GM21367 (cell line): Measurements from ENCODE around the gene FRRS1.
"Not testable (repeated sequence)": the region's sequence is repeated elsewhere in the genome, so short reads cannot be mapped to it uniquely, and the experiment has no call there.

Experiments used
- ATAC-seq: cut with Tn5 transposase; IDR thresholded peaks from one replicate; pipeline ENCODE4 v1.9.1; 2021; ENCODE audit not compliant: unreplicated experiment

Gene FRRS1, protein sequence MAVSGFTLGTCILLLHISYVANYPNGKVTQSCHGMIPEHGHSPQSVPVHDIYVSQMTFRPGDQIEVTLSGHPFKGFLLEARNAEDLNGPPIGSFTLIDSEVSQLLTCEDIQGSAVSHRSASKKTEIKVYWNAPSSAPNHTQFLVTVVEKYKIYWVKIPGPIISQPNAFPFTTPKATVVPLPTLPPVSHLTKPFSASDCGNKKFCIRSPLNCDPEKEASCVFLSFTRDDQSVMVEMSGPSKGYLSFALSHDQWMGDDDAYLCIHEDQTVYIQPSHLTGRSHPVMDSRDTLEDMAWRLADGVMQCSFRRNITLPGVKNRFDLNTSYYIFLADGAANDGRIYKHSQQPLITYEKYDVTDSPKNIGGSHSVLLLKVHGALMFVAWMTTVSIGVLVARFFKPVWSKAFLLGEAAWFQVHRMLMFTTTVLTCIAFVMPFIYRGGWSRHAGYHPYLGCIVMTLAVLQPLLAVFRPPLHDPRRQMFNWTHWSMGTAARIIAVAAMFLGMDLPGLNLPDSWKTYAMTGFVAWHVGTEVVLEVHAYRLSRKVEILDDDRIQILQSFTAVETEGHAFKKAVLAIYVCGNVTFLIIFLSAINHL

DNA sequence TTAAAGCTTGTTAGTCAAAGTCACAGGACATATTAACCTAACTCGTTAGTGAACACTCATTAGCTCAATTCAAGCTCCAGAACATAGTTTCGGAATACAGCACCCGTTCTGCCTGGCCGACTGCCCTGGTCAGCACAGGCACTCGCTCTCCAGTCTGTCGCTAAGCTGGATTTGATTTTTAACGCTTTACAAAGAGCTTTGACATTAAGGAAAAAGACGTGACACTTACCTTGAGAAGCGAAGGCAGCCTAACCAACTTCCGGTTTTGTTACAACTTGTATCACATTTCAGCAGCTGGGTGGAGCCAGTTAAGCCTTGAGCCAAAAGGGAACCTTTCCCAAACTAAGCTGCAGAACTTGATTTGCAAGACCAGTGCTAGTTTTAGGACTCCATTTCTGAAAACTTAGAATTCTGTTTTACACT is at the start of gene FRRS1:
FRRS1 (minus strand) TSS at position 258 of the 423 bp plus-strand sequence. CDS start 17,867 bp downstream, outside the sequence.
- ATAC-seq: peak; percentile 93

DNA sequence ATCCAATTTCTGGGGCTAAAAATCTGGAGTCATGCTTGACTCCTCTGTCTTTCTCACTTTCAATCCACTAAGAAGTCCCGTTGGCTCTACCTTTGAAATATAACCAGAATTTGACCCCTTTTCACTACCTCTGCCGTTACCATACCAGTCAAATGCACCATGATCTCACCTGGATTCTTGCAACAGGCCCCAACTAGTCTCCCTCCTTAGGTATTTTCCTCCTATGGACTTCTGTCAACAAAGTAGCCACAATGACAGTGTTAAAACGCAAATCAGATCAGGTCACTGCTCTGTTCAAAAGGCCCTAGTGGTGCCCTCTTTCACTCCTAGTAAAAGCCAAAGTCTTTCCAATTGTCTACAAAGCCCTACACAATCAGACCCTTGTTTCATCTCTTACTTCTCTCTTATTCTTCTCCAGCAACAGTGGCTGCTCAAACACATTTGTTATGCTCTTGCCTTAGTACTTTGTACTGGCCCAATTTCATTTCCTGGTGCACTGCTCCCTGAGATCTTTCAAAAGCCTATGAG is 48.0 kb upstream of the FRRS1 start:
- ATAC-seq: no peak

DNA sequence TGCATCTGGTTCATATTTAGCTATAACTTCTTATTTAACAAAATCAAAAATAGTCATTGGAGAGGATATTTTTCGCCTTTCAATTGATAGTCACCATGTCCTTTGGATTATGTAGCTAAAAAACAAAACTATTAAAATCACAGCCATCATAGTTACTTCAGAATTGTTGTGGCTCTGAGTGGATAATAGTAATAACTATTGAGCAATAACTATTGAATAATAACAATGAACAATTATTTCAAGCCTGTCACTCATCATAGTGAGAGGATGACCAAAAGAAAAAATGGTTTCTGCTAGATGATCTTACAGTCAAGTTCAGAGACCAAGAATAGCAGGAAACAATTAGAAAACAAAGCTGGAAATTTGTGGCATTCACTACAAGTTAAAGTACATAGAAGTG is 45.3 kb upstream of the FRRS1 start:
- ATAC-seq: no peak

DNA sequence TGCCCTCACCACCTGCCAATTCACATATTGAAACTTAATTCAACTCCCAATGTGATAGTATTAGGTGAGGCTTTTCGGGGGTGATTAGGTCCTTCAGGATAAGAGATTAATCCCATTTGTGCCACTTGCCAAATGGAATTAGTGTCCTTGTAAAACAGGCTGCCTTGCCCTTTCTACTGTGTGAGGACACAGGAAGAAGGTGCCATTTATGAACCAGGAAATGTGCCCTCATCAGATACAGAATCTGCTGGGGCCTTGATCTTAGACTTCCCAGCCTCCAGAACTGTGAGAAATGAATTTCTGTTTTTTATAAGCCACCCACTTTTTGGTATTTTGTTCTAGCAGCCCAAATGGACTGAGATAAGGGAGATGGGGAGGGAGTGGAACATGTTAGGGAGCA is 44.6 kb upstream of the FRRS1 start:
- no peak for ATAC-seq

DNA sequence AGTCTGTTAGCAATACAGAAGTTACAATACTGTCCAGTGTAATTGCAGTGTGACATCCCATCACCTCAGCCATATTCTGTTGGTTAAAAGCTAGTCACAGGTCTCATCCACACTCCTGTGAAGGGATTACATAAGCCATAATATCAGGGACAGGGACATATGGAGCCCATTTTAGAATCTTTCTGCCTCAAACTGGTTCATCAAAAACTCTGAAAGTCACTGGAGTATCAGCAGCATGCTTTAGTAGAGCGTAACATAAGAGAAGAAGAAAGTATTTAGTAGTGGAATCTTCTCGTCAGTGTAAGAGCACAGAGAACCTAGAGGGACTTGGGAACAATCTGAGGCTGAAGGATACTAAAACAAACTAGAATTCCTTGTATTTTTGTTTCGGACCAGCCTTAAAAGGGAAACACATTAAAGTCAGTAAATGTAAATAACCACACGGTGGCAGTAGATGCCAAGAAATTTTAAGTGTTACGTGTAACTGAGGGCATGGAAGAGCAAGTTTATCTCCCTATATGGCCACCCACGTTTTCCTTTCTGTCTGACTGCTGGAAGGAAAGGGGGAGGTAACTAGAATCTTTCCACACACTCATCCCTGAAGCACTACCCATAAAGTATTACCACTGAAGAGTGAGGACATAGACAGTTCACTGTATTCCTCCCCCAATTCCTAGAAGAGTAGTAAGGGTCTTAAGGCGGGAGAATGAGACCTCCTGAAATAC is 42.1 kb upstream of the FRRS1 start:
- ATAC-seq: peak; percentile 87

DNA sequence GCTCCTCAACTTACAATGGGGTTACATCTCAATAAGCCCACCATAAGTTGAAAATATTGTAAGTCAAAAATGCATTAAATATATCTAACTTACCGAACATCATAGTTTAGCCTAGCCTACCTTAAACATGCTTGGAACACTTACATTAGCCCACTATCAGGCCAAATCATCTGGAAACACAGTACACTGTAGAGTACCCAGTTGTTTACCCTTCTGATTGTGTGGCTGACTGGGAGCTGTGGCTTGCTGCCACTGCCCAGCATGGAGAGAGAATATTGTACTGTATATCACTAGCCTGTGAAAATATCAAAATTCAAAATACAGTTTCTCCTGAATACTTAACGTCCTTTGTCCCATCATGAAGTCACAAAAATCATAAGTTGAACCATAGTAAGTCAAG is 40.4 kb upstream of the FRRS1 start:
- ATAC-seq: no peak

DNA sequence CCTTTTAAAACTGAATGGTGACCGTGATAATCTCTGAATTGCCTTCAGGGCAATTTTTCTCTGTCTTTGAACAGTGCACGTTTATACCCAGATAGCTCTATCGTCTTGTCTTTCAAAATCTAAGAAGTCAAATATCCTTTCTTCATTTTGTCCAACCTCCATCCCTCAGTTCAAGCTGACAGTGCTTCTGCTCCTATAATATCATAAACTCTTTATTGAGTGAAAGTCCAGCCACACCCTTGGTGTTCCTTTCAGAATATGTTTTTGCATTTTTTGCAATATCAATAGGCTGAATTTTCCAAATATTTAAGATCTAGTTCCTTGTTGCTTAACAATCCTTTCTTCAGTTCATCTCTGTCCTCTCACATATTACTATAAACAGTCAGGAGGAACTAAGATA is 35.1 kb upstream of the FRRS1 start:
- no peak for ATAC-seq

DNA sequence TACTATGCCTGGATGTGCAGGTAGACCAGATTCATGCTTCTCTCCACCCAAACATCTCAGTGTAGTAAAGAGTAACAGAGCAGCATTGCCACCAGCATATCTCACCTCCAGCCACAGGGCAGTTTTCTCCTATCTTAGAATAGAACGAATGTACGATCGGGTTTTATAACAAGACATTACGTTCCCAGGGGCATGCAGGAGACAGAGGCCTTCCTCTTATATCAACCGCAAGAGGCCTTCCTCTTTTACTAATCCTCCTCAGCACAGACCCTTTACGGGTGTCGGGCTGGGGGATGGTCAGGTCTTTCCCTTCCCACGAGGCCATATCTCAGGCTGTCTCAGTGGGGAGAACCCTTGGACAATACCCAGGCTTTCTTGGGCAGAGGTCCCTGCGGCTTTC is 27.4 kb upstream of the FRRS1 start:
- ATAC-seq: not testable (repeated sequence)

DNA sequence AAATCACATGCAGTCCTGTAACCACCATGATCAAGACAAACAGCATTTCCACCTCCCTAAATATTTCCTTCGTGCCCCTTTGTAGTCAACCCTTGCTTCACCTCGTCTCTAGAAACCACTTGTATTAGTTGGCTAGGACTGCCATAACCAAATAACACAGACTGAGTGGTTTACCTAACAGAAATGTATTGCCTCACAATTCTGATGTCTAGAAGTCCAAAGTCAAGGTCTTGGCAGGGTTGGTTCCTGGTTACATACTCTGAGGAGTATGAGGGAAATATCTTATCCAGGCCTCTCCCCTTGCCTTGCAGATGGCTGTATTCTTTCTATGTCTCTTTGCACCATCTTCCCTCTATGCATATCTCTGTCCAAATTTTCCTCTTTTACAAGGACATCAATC is 23.3 kb upstream of the FRRS1 start:
- no peak for ATAC-seq

DNA sequence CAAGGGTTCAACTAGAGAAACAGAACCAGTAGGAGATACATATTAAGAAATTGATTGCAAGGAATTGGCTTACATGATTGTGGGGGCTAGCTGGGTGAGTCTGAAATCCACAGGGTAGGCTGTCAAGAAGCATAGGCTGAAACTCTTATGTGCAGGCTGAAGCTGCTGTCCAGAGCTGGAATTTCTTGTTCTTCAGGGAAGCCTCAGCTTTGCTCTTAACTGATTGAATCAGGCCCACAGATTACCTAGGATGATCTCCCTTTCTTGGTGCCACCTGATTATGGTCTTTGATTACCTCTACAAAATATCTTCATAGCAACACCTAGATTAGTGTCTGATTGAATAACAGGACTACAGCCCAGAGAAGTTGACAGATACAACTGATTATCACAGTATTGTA is 22.5 kb upstream of the FRRS1 start:
- no peak for ATAC-seq

DNA sequence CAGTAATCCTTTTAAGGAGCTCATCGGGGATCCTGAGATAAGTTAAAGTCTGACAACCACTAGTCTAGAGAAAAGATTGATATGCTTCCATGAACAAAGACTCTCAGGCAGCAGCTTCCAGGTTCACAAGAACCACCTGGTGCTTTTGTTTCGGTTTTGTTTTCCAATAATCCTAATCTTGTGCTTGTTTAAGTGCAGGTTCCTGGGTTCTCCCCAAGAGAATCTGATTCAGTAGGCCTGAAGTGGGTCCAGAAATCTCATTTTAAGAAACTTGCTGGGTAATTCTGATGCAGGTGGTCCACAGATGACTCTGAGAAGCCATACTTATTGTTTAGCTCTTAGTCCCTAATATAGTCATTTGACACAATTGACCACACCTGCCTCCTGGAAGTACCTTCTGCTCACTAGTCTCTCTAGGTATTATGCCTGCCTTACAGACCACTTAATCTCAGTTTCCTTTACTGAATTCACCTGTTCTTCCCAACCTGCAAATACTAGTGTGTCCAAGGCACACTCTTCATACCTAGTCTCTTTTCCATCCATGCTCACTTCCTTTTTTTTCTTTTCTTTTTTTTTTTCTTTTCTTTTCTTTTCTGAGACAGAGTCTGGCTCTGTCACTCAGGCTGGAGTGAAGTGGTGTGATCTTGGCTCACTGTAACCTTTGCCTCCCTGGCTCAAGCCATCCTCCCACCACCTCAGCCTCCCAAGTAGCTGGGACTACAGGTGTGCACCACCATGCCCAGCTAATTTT is 20.5 kb upstream of the FRRS1 start:
- peak; percentile 57 for ATAC-seq

DNA sequence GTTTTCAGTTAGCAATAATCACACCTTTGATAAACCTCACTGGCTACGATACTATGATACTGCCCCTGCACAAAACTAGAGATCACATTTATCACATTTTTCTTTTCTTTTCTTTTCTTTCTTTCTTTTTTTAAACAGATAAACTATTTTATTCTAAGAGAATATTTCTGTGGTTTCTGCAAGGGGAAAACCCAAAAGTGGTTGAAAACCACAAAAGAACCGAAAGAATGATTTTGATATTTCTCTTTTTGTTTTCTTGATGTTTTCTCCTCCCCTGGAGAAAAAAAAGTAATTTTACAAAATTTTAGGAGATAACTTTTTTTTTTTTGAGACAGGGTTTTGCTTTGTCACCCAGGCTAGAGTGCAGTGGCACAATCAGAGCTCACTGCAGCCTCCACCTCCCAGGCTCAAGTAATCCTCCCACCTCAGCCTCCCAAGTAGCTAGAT is 18.4 kb upstream of the FRRS1 start:
- no peak for ATAC-seq

DNA sequence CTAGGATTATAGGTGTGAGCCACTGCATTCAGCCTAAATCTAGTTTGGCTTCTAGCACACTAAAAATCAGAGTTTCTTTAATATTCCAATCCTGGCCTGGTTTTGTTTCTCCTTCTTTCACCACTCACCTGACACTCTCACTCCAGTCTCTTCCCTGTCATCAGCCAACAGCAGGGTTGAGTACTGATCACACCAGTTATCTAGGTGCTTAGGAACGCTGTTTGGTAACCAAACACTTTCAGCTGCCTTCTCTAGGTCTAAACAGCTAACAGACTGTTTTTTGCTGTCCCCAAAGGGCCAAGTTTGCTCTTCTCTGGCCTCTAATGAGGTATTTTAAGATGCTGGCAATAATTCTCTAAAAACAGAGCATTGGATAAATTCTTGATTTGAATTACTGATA is 17.7 kb upstream of the FRRS1 start:
- ATAC-seq: no peak

DNA sequence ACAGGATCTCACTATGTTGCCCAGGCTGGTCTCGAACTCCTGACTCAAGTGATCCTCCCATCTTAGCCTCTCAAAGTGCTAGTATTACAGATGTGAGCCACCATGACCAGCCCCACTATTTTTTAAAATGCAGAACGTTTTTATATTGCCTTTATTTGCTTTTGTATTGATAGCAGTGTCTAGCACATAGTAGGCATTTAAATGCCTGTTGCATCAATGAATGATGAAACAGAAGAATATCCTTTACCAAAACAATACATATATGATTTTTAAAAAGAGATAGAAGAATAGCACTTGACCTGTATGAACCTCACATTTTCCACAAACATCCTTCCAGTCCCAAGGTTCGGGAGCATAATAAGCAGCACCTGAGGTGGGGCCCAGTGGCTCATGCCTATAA is 16.5 kb upstream of the FRRS1 start:
- ATAC-seq: no peak

DNA sequence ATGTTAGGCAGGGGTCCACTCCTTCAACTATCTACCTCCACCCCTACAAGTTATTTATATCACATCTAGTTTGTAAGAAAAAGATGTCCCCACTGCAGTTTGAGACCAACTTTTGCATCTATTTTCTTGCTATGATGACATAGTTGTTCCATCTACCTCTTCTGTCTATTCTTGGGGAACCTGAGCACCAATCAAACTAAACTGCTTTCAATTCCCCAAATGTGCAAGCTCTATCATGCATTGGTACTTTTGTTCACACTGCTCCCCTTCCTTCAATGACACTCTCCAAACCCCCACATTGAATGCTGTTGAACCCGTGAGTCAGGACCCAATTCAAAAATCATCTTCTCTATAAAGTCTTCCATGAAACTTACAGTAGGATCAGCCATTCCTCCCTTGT is 16.0 kb upstream of the FRRS1 start:
- no peak for ATAC-seq

DNA sequence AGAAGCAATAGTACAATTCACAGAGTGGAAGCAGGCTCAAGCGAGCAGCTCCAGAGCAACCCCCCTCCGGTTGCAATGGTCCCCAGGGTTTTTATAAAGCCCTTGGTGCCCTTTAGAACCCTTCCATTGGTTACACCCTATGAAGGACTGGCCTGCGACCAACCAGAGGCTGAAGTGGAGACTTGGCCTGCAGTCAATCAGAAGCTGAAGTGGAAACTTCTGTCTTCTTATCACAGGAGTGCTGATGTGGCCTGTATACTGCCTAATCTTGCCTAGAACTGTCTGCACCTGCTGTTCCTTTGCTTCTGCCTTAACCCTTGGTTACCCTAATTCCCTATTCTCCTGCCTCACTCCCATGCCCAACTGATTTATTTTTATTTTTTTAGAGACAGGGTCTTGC is 15.4 kb upstream of the FRRS1 start:
- no peak for ATAC-seq

DNA sequence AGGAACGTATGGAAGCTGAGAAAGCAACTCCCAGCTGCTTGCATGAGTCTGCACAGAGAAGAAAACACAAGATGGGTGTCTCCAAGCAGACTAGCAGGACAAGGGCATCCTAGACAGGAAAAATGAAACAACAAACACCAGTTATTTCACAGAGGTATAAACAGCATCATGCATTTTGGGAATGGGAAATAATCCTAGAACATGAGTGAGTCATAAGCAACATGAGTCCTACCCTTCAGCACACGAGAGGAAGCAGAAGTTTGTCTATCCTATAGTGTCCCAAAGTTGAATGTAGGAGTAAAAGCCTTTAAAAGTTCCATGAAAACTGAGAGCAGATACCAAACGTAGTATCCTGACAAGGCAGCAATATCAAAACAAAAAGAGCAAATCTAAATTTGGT is 11.3 kb upstream of the FRRS1 start:
- no peak for ATAC-seq

DNA sequence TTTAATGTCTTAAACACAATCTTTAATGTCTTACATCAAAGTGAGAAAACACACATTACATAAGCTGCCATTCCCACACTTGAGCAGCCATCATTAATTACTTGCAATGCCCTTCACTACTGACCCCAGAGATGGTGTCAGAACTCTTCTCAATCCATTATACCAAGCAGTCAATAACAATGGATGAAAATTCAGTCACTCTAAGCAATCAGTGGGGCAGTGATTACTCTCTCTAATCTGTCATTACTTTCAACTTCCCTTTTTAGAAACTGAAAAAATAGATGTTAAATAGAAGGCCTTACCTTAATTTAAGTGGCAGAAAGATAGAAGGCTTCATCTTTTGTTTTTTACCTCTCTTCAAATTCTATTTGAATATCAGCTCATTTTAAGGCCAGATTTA is 9.7 kb upstream of the FRRS1 start:
- ATAC-seq: no peak

DNA sequence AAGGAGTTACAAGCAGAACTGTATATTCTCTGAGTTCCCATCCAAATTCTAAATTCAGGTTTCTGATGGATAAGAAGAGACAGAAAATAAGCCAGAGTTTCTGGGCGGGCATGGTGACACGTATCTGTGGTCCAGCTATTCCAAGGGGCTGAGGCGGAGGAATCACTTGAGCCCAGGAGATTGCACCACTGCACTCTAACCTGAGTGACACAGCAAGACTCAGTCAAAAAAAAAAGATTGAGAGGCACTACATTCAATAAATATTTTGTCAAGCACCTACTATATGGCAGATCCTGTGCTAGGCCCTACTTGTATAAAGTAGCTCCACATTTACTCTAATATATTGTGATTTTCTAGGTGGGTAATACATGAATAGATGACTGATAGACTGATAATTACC is 6.4 kb upstream of the FRRS1 start:
- no peak for ATAC-seq

DNA sequence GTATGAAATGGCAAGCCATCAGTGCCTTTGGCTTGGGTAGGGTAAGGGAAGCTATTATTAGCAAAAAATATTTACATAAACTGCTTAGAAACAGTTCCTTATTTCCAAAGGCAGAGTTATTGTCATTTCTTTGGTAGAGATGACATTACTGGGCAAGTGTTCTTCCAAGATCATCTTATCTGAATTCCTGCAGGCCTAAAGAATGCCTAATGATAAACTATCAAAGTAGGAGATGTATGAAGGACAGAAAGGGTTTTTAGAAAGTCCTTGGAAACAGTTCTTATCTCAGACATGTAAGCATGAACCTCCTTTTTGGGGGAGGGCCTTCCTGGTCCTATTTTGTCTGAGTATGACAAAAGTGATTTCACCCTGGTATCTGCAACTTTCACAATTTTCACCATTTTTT is 5.1 kb upstream of the FRRS1 start:
- no peak for ATAC-seq
